NB4 (cell line): Measurements from ENCODE around the gene LYPD6B.

Source experiments
- CTCF ChIP-seq: IDR thresholded peaks from one replicate; pipeline ENCODE4 v1.5.1; 2012; ENCODE audit warnings: low read depth, low read length
- MAX ChIP-seq: IDR thresholded peaks from 2 replicates; pipeline ENCODE4 v1.6.1; 2011; ENCODE audit warnings: low read depth, low read length
- POLR2A ChIP-seq: IDR thresholded peaks from 2 replicates; pipeline ENCODE4 v1.6.1; 2011; ENCODE audit warnings: mild to moderate bottlenecking; ENCODE audit not compliant: insufficient read length; ENCODE audit errors: extremely low read depth

DNA sequence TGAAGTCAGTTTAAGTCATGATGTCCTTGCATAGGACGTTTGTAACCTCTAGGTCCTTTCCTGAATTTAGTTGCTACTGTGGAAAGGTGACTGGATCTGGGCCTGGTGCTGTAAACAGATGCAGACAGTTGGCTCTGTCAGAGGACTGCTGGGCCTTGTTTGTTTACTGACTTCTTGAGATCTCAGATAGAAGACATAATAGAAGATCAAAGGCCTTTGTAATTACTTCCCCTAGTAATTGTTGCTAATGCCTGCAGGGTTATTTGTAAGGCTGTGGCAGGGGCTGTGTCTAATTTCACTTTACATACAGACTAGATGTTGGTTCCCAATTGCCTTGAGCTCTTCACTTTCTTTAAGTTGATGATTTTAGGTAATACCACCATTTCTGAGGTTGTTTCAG lies 42.5 kb downstream of the LYPD6B start:
- TF ChIP-seq CTCF (no peak), POLR2A (no peak), MAX (no peak)
